ENCODE data around the gene RPL38.

Gene RPL38

DNA sequence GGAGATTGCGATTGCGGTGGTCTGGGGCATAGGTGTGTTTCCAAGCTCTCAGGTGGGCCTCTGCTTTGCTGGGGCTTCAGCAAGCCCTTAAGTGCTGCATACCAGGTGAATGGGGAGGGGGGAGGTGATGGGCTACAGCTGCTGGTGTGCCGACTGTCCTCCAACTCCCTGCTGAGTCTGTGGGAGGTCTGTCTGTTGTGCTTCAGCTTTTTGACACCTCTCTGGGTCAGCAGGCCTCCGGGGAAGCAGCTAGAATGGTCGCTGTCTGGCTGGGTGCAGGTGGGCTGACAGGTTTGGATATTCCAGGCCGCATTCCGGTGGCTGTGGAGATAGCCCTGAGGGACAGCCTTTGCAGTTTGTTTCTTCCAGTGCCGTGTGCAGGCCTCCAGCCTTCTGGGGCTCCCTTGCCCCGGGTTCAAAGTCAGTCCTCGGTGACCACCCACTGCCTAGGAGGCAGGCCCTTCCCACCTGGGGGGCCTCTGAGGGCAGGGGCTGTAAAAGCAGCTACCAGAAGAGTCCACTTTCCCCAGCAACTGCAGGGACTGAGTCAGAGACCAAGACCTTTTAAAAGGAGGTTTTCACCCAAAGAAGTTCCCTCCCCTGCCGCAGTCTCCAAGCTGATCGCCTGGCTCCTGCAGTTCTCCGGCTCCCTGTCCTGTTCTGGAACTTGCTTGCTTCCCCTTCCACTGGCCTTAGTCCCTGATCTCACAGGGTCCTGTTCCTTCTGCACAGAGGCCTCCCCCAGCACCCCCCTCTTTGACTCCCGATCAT, 7.8 kb downstream of the RPL38 start:
- no peak for DNase-seq

GRCh38 chr17:74211912-74212208, 8.4 kb downstream of the RPL38 start:
- no peak for DNase-seq

GRCh38 chr17:74212209-74212912, 8.9 kb downstream of the RPL38 start:
- no peak for DNase-seq

DNA sequence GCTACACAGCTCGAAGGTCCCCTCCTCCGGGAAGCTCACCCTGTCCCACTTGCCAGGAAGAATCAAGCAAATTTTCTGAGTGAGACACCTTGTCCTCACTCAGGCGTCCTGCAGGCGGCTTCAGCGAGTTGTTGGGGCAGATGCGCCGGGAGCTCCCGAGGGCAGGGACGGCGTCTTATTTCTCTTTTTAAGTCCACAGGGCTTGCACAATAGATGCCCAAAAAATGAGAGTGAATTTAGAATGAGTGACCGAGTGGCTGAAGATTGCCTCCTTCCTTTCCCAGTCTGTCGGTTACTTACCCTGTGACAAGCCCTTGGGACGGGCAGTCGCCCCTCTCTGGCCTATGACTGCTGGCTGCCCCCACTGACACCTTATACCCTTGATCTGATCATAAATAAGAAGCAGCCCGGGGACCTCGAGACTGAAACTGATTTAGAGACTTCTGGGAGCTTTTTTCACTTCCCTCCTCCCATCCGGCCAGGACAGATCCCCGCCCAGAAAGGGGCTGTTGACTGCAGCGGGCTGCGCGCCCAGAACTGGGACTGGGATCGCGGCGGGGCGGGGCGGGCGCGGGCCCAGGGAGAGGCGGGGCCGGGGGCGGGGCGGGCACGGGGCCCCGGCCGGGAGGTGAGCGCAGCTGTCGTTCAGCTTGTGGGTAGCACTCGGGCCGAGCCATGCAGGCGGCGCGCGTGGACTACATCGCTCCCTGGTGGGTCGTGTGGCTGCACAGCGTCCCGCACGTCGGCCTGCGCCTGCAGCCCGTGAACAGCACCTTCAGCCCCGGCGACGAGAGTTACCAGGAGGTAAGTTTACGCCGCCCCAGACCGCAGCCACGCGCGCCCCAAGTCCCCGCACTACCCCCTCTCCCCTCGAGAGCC, 9.7 kb downstream of the RPL38 start, which contains the start of gene TTYH2:
TSS of gene TTYH2 (plus strand) at position 659 of the 879 bp plus-strand sequence. CDS start at position 676, 17 bp downstream.
- DNase-seq = peak; percentile 85

DNA sequence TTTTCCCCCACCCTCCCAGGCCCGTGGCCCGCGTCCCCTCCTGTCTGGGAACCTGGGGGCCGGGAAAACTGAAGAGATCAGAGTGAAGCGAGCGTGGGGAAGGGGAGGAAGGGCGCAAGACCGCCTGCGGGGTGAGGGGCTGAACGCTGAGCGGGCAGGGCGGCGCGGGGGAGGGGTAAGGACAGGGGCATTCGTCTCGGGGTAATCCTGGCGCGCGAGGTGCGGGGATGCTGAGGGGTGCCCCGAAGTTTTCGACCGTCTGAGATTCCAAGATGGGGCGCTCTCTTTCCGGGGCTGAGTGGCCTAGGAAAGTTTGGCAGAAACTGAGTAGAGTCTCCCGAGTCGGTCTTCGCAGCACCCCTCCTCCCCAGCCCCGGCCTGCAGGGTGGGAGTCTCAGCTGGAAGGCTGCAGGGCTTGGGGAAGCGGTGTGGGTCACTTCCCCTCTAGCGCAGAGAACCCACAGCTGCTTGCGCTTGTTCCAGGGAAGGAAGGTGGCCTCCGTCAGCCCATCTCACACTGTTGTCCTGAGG, 10.4 kb downstream of the RPL38 start:
- peak; percentile 41 to 48 for DNase-seq

- DNase-seq = no peak
Measured at GRCh38 chr17:74214484-74215341, 11.2 kb downstream of the RPL38 start.

GRCh38 chr17:74215342-74215727, 11.9 kb downstream of the RPL38 start:
- DNase-seq = no peak

- no peak for DNase-seq
Measured at GRCh38 chr17:74216505-74216904, 13.0 kb downstream of the RPL38 start.

GRCh38 chr17:74217037-74217730, 13.7 kb downstream of the RPL38 start:
- no peak for DNase-seq

DNA sequence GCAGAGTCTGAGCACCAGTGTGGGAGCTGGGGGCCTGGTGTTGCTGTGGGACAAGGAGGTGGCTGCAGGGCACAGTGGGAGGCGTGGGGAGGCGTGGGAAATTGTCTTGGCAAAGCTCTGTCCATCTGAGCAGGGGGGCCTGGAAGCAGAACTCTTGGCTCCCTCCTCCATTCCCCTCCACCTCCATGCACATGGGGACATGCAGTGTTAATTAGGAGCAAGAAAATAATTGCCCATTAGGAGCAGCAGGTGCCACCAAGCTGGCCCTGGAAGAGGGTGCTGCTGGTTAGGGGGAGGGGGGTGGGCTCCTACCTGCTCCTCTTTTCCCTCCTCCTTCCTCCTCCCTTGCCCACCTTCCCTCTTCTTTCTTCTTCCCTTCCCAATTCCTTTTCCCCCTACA, 14.4 kb downstream of the RPL38 start:
- no peak for DNase-seq

- no peak for DNase-seq
Measured at GRCh38 chr17:74218436-74218835, 15.0 kb downstream of the RPL38 start.

DNA sequence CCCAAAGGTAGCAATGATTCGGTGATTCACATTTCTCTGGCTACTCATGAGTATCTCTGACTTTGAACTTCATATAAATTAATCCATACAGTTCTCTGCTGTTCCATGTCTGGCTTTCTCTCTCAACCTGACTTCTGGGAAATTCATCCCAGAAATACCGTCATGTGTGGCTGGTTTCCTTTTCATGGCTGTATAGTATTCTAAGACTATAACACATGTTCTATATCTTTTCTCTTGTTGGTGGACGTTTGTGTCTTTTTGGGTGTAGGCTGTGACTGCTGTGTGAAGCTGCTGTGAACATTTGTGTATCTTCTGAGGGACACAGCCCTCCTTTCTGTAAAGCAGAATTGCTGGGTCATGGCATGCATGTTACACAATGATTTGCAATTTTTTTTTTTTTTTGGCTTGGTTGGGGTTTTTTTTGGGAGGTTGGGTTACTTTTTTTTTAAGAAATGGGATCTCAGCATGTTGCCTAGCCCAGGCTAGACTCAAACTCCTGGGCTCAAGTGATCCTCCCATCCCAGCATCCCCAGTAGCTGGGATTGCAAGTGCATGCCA, 16.2 kb downstream of the RPL38 start:
- DNase-seq = peak; percentile 51 to 62

GRCh38 chr17:74220219-74220618, 16.7 kb downstream of the RPL38 start:
- DNase-seq = no peak

- no peak for DNase-seq
Measured at GRCh38 chr17:74220946-74221818, 17.7 kb downstream of the RPL38 start.

- no peak for DNase-seq
Measured at GRCh38 chr17:74222399-74222798, 18.9 kb downstream of the RPL38 start.

DNA sequence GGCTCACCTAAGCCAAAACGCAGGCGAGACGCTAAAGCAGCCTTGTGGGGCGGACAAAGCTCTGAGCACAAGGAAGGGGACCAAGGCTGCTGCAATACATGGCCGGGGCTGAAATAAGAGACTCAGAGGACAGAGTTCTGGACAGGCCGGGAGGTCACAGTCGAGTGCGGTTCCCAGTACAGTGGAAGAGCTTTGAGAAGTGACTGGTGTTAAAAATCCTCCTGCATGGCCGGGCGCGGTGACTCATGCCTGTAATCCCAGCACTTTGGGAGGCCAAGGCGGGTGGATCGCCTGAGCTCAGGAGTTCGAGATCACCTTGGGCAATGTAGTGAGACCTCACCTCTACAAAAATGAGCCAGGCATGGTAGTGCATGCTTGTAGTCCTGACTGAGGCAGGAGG, 20.4 kb downstream of the RPL38 start:
- DNase-seq = no peak

DNA sequence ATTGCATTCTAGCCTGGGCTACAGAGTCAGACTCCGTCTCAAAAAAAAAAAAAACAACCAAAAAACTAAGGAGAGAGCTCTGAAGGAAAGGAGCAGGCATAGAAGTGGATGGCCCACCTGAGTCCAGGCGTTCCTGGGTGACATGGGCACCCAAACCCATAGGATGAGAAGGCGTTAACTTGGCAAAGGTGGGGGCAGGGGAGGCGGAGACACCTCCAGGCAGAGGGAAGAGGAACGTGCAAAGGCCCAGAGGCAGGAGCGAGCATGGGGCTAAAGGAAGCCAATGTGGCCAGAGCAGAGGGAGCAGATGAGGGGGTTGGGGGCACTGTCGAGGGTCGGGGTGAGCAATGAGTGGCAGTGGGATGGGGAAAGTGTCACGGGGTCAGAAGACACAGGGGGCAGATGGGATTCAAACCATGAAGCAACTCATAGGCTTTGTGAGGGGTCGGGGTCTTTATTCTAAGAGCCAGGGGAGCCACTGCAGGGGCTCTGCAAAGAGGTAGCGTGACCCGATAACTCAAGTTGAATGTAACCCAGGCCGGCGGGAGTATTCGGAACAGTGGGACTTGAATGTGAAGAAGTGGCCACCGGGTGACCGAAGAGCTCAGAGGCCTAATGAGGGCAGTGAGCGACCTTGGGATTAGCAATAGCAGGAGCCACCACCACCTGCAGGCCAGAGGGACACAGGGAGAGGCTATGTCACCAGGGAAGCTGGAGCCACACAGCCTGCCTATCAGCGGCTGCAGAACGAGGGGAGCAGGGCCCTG, 21.7 kb downstream of the RPL38 start:
- no peak for DNase-seq

GRCh38 chr17:74226252-74226651, 22.8 kb downstream of the RPL38 start:
- DNase-seq = no peak

- DNase-seq = no peak
Measured at GRCh38 chr17:74227271-74228080, 24.0 kb downstream of the RPL38 start.
